ENCODE measurements around the gene ADAM29.
"Not testable (repeated sequence)": the region's sequence is repeated elsewhere in the genome, so short reads cannot be mapped to it uniquely, and the experiment has no call there.

ADAM29 gene

DNA sequence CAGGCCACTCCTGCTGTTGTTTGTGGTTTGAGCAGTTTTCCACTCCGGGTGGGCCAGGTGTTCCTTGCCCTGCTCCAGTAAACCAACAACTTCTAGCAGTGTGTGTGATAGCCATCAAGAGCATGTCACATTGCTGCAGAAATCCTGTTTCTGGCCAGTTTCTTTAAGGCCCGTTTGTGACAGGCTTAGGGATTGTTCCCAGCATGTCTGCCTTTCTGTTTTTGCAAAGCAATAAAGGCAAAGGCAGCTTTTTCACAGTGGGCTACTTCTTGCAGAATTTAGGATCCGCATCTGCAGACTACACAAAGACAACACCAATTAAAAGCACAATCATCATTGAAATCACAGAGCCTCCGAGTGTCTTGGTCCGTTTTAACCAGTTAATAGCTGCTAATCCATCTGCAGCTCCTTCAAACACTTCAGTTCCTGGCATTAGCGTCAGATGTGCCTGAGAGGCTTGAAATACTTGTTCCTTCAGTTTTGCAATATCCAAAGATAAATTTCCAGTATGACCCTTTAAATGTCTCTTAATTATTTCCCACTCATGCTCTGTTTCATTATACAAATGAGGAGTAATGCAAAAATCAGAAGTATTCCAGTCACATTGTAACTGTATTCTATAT, 65.1 kb downstream of the ADAM29 start (continued):
- no peak for TF ChIP-seq KLF10 (tag by site-specific recombination; IDR thresholded peaks at IDR 0.05)
- TF ChIP-seq ZNF624 (tag by site-specific recombination; IDR thresholded peaks at IDR 0.05): no peak
- no peak for TF ChIP-seq ZNF501 (tag by site-specific recombination; IDR thresholded peaks at IDR 0.05)
- TF ChIP-seq ZNF701 (tag by site-specific recombination; IDR thresholded peaks at IDR 0.05): no peak
- no peak for TF ChIP-seq ZNF610 (tag by site-specific recombination; IDR thresholded peaks at IDR 0.05; ENCODE audit: borderline replicate concordance)
- no peak for TF ChIP-seq ZNF571 (tag by site-specific recombination; IDR thresholded peaks at IDR 0.05)

DNA sequence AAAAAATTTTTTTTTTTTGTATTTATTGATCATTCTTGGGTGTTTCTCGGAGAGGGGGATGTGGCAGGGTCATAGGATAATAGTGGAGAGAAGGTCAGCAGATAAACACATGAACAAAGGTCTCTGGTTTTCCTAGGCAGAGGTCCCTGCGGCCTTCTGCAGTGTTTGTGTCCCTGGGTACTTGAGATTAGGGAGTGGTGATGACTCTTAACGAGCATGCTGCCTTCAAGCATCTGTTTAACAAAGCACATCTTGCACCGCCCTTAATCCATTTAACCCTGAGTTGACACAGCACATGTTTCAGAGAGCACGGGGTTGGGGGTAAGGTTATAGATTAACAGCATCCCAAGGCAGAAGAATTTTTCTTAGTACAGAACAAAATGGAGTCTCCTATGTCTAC, 65.7 kb downstream of the ADAM29 start:
- H3K36me3 ChIP-seq (ENCODE audit: control insufficient read depth in 2 of 2, insufficient read depth in 1 of 2, low read length in 2 of 2); H3K4me1 ChIP-seq (ENCODE audit: control insufficient read depth, insufficient read depth, low read length); H3K4me3 ChIP-seq (ENCODE audit: low read depth, low read length); POLR2A ChIA-PET; CTCF ChIA-PET; H3K9me3 ChIP-seq (ENCODE audit: control insufficient read depth, insufficient read depth, low read depth, low read length); H3K27ac ChIP-seq (ENCODE audit: extremely low read depth, low read depth, low read length): not testable (repeated sequence)

DNA sequence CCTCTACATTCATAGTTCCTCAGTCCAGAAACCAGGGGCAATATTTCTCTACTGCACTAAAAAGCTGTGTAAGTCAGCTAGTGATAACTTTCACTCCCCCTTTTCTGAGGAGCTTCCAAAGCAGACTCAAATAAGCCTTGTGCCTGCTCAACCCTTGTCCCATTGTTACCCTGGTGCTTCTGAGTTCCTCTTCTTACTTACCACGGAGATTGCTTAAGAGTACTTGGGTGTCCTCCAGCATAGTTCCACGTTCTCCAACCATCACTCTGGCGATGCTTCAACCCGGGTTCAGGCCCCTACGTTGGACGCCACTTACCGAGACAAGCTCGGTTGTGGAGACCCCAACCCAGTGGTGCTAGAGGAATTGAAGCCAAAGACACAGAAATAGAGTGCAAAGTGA, 71.6 kb downstream of the ADAM29 start:
- Histone ChIP-seq H3K27ac (ENCODE audit: extremely low read depth, low read depth, low read length) (no peak overlapping the region), H3K4me3 (ENCODE audit: low read depth, low read length) (no peak overlapping the region), H3K9me3 (ENCODE audit: control insufficient read depth, insufficient read depth, low read depth, low read length) (no peaks in the 10 kb centered on the region), H3K36me3 (ENCODE audit: control insufficient read depth in 2 of 2, insufficient read depth in 1 of 2, low read length in 2 of 2) (no peaks in the 10 kb centered on the region), H3K4me1 (ENCODE audit: control insufficient read depth, insufficient read depth, low read length) (no peaks in the 10 kb centered on the region)
- CTCF ChIA-PET: no interaction called here
- POLR2A ChIA-PET: no interaction called here
- TF ChIP-seq ZNF560 (tag by site-specific recombination; IDR thresholded peaks at IDR 0.05; ENCODE audit: borderline replicate concordance) (no peak), ZNF266 (tag by site-specific recombination; IDR thresholded peaks at IDR 0.05; ENCODE audit: low read depth) (no peak), ZNF324 (tag by site-specific recombination; IDR thresholded peaks at IDR 0.05) (no peak), ZNF830 (tag by site-specific recombination; IDR thresholded peaks at IDR 0.05; ENCODE audit: low read depth) (no peak)

DNA sequence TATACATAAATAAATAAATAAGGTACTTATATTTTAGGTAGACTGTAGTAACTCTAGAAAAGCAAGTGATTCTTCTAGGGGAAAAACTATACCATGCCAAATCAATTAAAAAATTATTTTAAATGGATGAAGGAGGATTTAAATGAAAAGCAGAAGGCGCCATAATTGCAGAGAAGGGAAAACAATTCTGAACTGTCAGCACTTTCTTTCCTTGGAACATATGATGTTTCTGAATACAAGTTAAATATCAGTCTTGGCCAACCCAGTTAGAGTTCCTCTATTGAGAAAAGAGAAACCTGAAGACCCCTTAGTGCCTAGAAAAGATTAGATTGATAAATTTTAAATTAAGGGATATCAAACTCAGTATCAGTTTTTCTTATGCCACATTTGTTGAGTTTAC, 75.8 kb downstream of the ADAM29 start:
- no peaks in the 10 kb centered on the region for H3K9me3 ChIP-seq (ENCODE audit: control insufficient read depth, insufficient read depth, low read depth, low read length)
- CTCF ChIA-PET: no interaction called here
- TF ChIP-seq KLF16 (tag by site-specific recombination; IDR thresholded peaks at IDR 0.05) (no peak), ZNF670 (tag by site-specific recombination; IDR thresholded peaks at IDR 0.05; ENCODE audit: low read depth) (no peak), ZNF791 (tag by site-specific recombination; IDR thresholded peaks at IDR 0.05) (no peak), ZNF37A (tag by site-specific recombination; IDR thresholded peaks at IDR 0.05) (no peak), ZNF843 (tag by site-specific recombination; IDR thresholded peaks at IDR 0.05) (no peak), ZNF623 (tag by site-specific recombination; IDR thresholded peaks at IDR 0.05) (no peak), ZSCAN16 (tag by site-specific recombination; IDR thresholded peaks at IDR 0.05) (no peak), ZBTB17 (tag by site-specific recombination; IDR thresholded peaks at IDR 0.05) (no peak), TCF7L2 (IDR thresholded peaks at IDR 0.05; ENCODE audit: borderline replicate concordance, low read depth, low read length) (no peak), ZNF776 (tag by site-specific recombination; IDR thresholded peaks at IDR 0.05; ENCODE audit: borderline replicate concordance) (no peak), ZNF621 (tag by site-specific recombination; IDR thresholded peaks at IDR 0.05) (no peak), ZNF354C (tag by site-specific recombination; IDR thresholded peaks at IDR 0.05; ENCODE audit: borderline replicate concordance, low read depth) (no peak), ZBTB21 (tag by site-specific recombination; IDR thresholded peaks at IDR 0.05) (no peak), ZIC2 (tag by site-specific recombination; IDR thresholded peaks at IDR 0.05) (no peak), ZBTB8A (tag by site-specific recombination; IDR thresholded peaks at IDR 0.05) (no peak), ZNF837 (tag by site-specific recombination; IDR thresholded peaks at IDR 0.05) (no peak), SP2 (tag by site-specific recombination; IDR thresholded peaks at IDR 0.05) (no peak)
- TF ChIP-seq, protein P1, sequence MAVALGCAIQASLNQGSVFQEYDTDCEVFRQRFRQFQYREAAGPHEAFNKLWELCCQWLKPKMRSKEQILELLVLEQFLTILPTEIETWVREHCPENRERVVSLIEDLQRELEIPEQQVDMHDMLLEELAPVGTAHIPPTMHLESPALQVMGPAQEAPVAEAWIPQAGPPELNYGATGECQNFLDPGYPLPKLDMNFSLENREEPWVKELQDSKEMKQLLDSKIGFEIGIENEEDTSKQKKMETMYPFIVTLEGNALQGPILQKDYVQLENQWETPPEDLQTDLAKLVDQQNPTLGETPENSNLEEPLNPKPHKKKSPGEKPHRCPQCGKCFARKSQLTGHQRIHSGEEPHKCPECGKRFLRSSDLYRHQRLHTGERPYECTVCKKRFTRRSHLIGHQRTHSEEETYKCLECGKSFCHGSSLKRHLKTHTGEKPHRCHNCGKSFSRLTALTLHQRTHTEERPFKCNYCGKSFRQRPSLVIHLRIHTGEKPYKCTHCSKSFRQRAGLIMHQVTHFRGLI (tag by site-specific recombination; IDR thresholded peaks at IDR 0.05): no peak
- TF ChIP-seq, protein P2, sequence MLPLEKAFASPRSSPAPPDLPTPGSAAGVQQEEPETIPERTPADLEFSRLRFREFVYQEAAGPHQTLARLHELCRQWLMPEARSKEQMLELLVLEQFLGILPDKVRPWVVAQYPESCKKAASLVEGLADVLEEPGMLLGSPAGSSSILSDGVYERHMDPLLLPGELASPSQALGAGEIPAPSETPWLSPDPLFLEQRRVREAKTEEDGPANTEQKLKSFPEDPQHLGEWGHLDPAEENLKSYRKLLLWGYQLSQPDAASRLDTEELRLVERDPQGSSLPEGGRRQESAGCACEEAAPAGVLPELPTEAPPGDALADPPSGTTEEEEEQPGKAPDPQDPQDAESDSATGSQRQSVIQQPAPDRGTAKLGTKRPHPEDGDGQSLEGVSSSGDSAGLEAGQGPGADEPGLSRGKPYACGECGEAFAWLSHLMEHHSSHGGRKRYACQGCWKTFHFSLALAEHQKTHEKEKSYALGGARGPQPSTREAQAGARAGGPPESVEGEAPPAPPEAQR (tag by site-specific recombination; IDR thresholded peaks at IDR 0.05): no peak

More for the DNA sequence above, 75.8 kb downstream of the ADAM29 start:
- H3K36me3 ChIP-seq (ENCODE audit: control insufficient read depth in 2 of 2, insufficient read depth in 1 of 2, low read length in 2 of 2): no peaks in the 10 kb centered on the region
- H3K27ac ChIP-seq (ENCODE audit: extremely low read depth, low read depth, low read length): no peak overlapping the region
- no peak overlapping the region for H3K4me3 ChIP-seq (ENCODE audit: low read depth, low read length)
- no peaks in the 10 kb centered on the region for H3K4me1 ChIP-seq (ENCODE audit: control insufficient read depth, insufficient read depth, low read length)
- POLR2A ChIA-PET: no interaction called here
